ENCODE results near the gene ZNF362.
"Not testable (repeated sequence)": the region's sequence is repeated elsewhere in the genome, so short reads cannot be mapped to it uniquely, and the experiment has no call there.

Gene ZNF362

GRCh38 chr1:33256471-33257206 lies at the start of gene ZNF362:
Gene ZNF362 (plus strand): TSS chr1:33256492. CDS start chr1:33270575, 14,083 bp downstream.
- peak; percentile 25 for DNase-seq

- DNase-seq, result no peak
Measured at GRCh38 chr1:33211972-33212371, 44.3 kb upstream of the ZNF362 start.

- DNase-seq, result no peak
Measured at GRCh38 chr1:33219886-33220661, 36.2 kb upstream of the ZNF362 start.

GRCh38 chr1:33220676-33221384 lies 35.5 kb upstream of the ZNF362 start:
- no peak for DNase-seq

GRCh38 chr1:33221385-33221758 lies 34.9 kb upstream of the ZNF362 start:
- DNase-seq, result no peak

GRCh38 chr1:33222381-33222780 lies 33.9 kb upstream of the ZNF362 start:
- DNase-seq, result no peak

GRCh38 chr1:33224166-33224707 lies 32.1 kb upstream of the ZNF362 start:
- no peak for DNase-seq

- DNase-seq, result no peak
Measured at GRCh38 chr1:33225586-33225985, 30.7 kb upstream of the ZNF362 start.

GRCh38 chr1:33228935-33229487 lies 27.3 kb upstream of the ZNF362 start:
- no peak for DNase-seq

GRCh38 chr1:33231166-33231565 lies 25.1 kb upstream of the ZNF362 start:
- DNase-seq, result no peak

- DNase-seq, result no peak
Measured at GRCh38 chr1:33232716-33233115, 23.6 kb upstream of the ZNF362 start.

- DNase-seq, result no peak
Measured at GRCh38 chr1:33234131-33234530, 22.2 kb upstream of the ZNF362 start.

GRCh38 chr1:33234588-33234990 lies 21.7 kb upstream of the ZNF362 start:
- DNase-seq, result no peak

GRCh38 chr1:33235521-33235920 lies 20.8 kb upstream of the ZNF362 start:
- DNase-seq, result no peak

- no peak for DNase-seq
Measured at GRCh38 chr1:33236498-33236897, 19.8 kb upstream of the ZNF362 start.

GRCh38 chr1:33237579-33237978 lies 18.7 kb upstream of the ZNF362 start:
- DNase-seq, result no peak

- not testable (repeated sequence) for DNase-seq
Measured at GRCh38 chr1:33238194-33238724, 18.0 kb upstream of the ZNF362 start.

GRCh38 chr1:33239410-33239809 lies 16.9 kb upstream of the ZNF362 start:
- not testable (repeated sequence) for DNase-seq

GRCh38 chr1:33241866-33242265 lies 14.4 kb upstream of the ZNF362 start:
- DNase-seq, result no peak

GRCh38 chr1:33242652-33243051 lies 13.6 kb upstream of the ZNF362 start:
- DNase-seq, result no peak

- no peak for DNase-seq
Measured at GRCh38 chr1:33244143-33244808, 12.0 kb upstream of the ZNF362 start.

GRCh38 chr1:33244809-33245186 lies 11.5 kb upstream of the ZNF362 start:
- no peak for DNase-seq

Measured in NCI-H748 treated with DMSO at 0.1 percent for 48 hours (cell line).